Activated B cell treated with CpG ODN at 0.5 μM for 24 hours (primary cell): ENCODE results near the gene SHLD1. TPM values are rescaled to one million over a fixed set of nuclear protein-coding genes. Genes with fewer than 3 reads are reported as not detected.
"Not testable (repeated sequence)": the region's sequence is repeated elsewhere in the genome, so short reads cannot be mapped to it uniquely, and the experiment has no call there.

Source experiments
- ATAC-seq: fragments of 200-7000 bp; cut with Tn5 transposase; one replicate; pipeline ENCODE4 v1.10.0; 2021; ENCODE audit warnings: low read depth, mild to moderate bottlenecking, moderate library complexity
- CTCF ChIA-PET: fragments of 350-600 bp; sonication (Branson Sonifier 250); formaldehyde crosslinking; loops from one replicate; lab custom pipeline; 2021; ENCODE audit warnings: antibody characterized with exemption; lab: Charles Lee
- POLR2A ChIA-PET: fragments of 350-600 bp; sonication (Branson Sonifier 250); formaldehyde crosslinking; loops from one replicate; lab custom pipeline; 2021; ENCODE audit warnings: antibody characterized with exemption; lab: Charles Lee
- DNase-seq: peaks from one replicate; pipeline ENCODE4 v3.0.0; 2022
- H3K27ac Mint-ChIP-seq: one replicate; pipeline ENCODE4 v1.8.0; 2020; ENCODE audit warnings: mixed read lengths
- H3K27me3 Mint-ChIP-seq: one replicate; pipeline ENCODE4 v1.8.0; 2021; ENCODE audit warnings: mixed read lengths
- H3K36me3 Mint-ChIP-seq: one replicate; pipeline ENCODE4 v1.8.0; 2021; ENCODE audit warnings: low read depth, mixed read lengths
- H3K4me1 Mint-ChIP-seq: one replicate; pipeline ENCODE4 v1.8.0; 2021; ENCODE audit warnings: mixed read lengths
- H3K4me3 Mint-ChIP-seq: one replicate; pipeline ENCODE4 v1.8.0; 2020; ENCODE audit warnings: mild to moderate bottlenecking, mixed read lengths
- H3K9me3 Mint-ChIP-seq: one replicate; pipeline ENCODE4 v1.8.0; 2020; ENCODE audit warnings: mixed read lengths
- CTCF ChIP-seq: fragments of 200-600 bp; IDR thresholded peaks from one replicate; pipeline ENCODE4 v1.8.0; 2022; ENCODE audit warnings: antibody characterized with exemption, mild to moderate bottlenecking
- intact Hi-C: fragments of 100-400 bp; cut with micrococcal nuclease; formaldehyde crosslinking; loops from one replicate; pipeline ENCODE4 v1.15.1; 2024
- total RNA-seq: library from RNA; stranded (reverse); gene quantifications from 2 replicates; pipeline ENCODE4 v1.2.3, GENCODE V29; 2022

SHLD1 gene
- total RNA-seq, 1 donor from 2014 or later = 15.0 TPM

- intact Hi-C loops = no loop called here
- ATAC-seq (no peak), DNase-seq (no peak)
- Mint-ChIP-seq H3K4me3 (no peak overlapping the region), H3K27ac (no peak overlapping the region), H3K27me3 (peaks cover 11% of the 10 kb centered on the region), H3K9me3 (peaks cover 7% of the 10 kb centered on the region), H3K4me1 (peaks cover 25% of the 10 kb centered on the region), H3K36me3 (no peaks in the 10 kb centered on the region)
- POLR2A ChIA-PET = no interaction called here
- CTCF ChIA-PET = no interaction called here
- TF ChIP-seq CTCF = no peak
These were observed 31.2 kb upstream of the SHLD1 start for GRCh38 chr20:5718896-5719595.

GRCh38 chr20:5719861-5720403 lies 30.3 kb upstream of the SHLD1 start:
- no peak overlapping the region for H3K27ac Mint-ChIP-seq
- POLR2A ChIA-PET = no interaction called here
- no peaks in the 10 kb centered on the region for H3K36me3 Mint-ChIP-seq
- no peak for ATAC-seq
- TF ChIP-seq CTCF = no peak
- intact Hi-C loops = no loop called here
- H3K9me3 Mint-ChIP-seq = peaks cover 4% of the 10 kb centered on the region
- peaks cover 16% of the 10 kb centered on the region for H3K4me1 Mint-ChIP-seq
- no peak overlapping the region for H3K4me3 Mint-ChIP-seq
- CTCF ChIA-PET = no interaction called here
- peaks cover 11% of the 10 kb centered on the region for H3K27me3 Mint-ChIP-seq
- DNase-seq = no peak

- ChIA-PET CTCF (no interaction called here), POLR2A (no interaction called here)
- Mint-ChIP-seq H3K4me1 (peaks cover 11% of the 10 kb centered on the region), H3K27ac (no peak overlapping the region), H3K36me3 (no peaks in the 10 kb centered on the region), H3K9me3 (peaks cover 3% of the 10 kb centered on the region), H3K27me3 (peaks cover 11% of the 10 kb centered on the region), H3K4me3 (no peak overlapping the region)
- intact Hi-C loops = no loop called here
- ATAC-seq = no peak
- TF ChIP-seq CTCF = no peak
- no peak for DNase-seq
These were observed 29.5 kb upstream of the SHLD1 start for GRCh38 chr20:5720696-5721095.

- POLR2A ChIA-PET, H3K4me3 Mint-ChIP-seq, intact Hi-C loops, ATAC-seq, CTCF ChIA-PET, DNase-seq, H3K27ac Mint-ChIP-seq, H3K9me3 Mint-ChIP-seq, H3K36me3 Mint-ChIP-seq: not testable (repeated sequence)
- Mint-ChIP-seq H3K4me1 (peaks cover 11% of the 10 kb centered on the region), H3K27me3 (peaks cover 11% of the 10 kb centered on the region)
These were observed 28.8 kb upstream of the SHLD1 start for GRCh38 chr20:5721356-5721755.

GRCh38 chr20:5722927-5723326 lies 27.3 kb upstream of the SHLD1 start:
- H3K4me1 Mint-ChIP-seq = peaks cover 11% of the 10 kb centered on the region
- DNase-seq (no peak), ATAC-seq (no peak)
- intact Hi-C loops = no loop called here
- no peak overlapping the region for H3K4me3 Mint-ChIP-seq
- H3K27ac Mint-ChIP-seq = no peak overlapping the region
- peaks cover 14% of the 10 kb centered on the region for H3K27me3 Mint-ChIP-seq
- no peak for TF ChIP-seq CTCF
- CTCF ChIA-PET = no interaction called here
- POLR2A ChIA-PET = interaction anchor here (0.7 kb wide), 1 partner anchor 840 kb away, joined by 9 read pairs; no protein-coding TSS in a partner anchor
- H3K36me3 Mint-ChIP-seq = no peaks in the 10 kb centered on the region
- H3K9me3 Mint-ChIP-seq = peaks cover 3% of the 10 kb centered on the region

GRCh38 chr20:5725183-5725463 lies 25.1 kb upstream of the SHLD1 start:
- H3K36me3 Mint-ChIP-seq, H3K4me1 Mint-ChIP-seq, H3K27ac Mint-ChIP-seq, DNase-seq, H3K4me3 Mint-ChIP-seq, intact Hi-C loops, H3K9me3 Mint-ChIP-seq, CTCF ChIA-PET, ATAC-seq: not testable (repeated sequence)
- H3K27me3 Mint-ChIP-seq = peaks cover 18% of the 10 kb centered on the region
- POLR2A ChIA-PET = interaction anchor here (0.8 kb wide), 1 partner anchor 9 kb away, joined by 3 read pairs; no protein-coding TSS in a partner anchor
